Mucosa of descending colon (tissue), 3 donors: ENCODE data around the gene ST3GAL5. TPM values are rescaled to one million over a fixed set of nuclear protein-coding genes. Genes with fewer than 3 reads are reported as not detected.
"Not testable (repeated sequence)": the region's sequence is repeated elsewhere in the genome, so short reads cannot be mapped to it uniquely, and the experiment has no call there.

ENCODE experiments used
- ATAC-seq: fragments of 200-7000 bp; cut with Tn5 transposase; one replicate; pipeline ENCODE4 v1.9.1; 2020; ENCODE audit warnings: mild to moderate bottlenecking, moderate library complexity
- DNase-seq, 3 donors: peaks; one replicate each; pipeline ENCODE4 v3.0.0-alpha.2; 2020
- H3K36me3 ChIP-seq: fragments of 200-600 bp; one replicate; pipeline ENCODE4 v1.8.0; 2021; ENCODE audit warnings: low read depth, mild to moderate bottlenecking
- H3K4me1 ChIP-seq: fragments of 200-600 bp; one replicate; pipeline ENCODE4 v1.8.0; 2021; ENCODE audit warnings: low read depth, mild to moderate bottlenecking
- H3K4me3 ChIP-seq: fragments of 200-600 bp; one replicate; pipeline ENCODE4 v1.8.0; 2021; ENCODE audit warnings: mild to moderate bottlenecking
- H3K9me3 ChIP-seq: fragments of 200-600 bp; one replicate; pipeline ENCODE4 v1.8.0; 2021; ENCODE audit warnings: mild to moderate bottlenecking
- intact Hi-C, 2 donors: fragments of 100-400 bp; cut with DNase I in 1 of 2; cut with micrococcal nuclease in 1 of 2; formaldehyde crosslinking; loops; one replicate each; pipeline versions ENCODE4 v1.11.0 to v1.11.1; 2022; cut with DNase I, micrococcal nuclease
- total RNA-seq, 3 donors: library from RNA; stranded (reverse); fragmentation: NEBNext Ultra II Directional in 2 of 3; extraction: Animal tissue kit (Norgen Biotek cat#: 25700) in 2 of 3; gene quantifications; one replicate each; pipeline versions ENCODE4 v1.2.1 to v1.2.4, GENCODE V29; 2021 to 2023
- TF ChIP-seq, protein P1 (sequence below): fragments of 200-600 bp; IDR thresholded peaks from one replicate; pipeline ENCODE4 v1.8.0; 2022; ENCODE audit warnings: antibody characterized with exemption, mild to moderate bottlenecking
- donor health status: DM: no; HTN: no; CAD: no; lungs with moderate emphysema.
- donor health status: DM: no; HTN: no; CAD: no.
- donor health status: DM: no; HTN: yes; CAD: no.

The ST3GAL5 gene
- total RNA-seq, 3 donors from 2014 or later, result 5.0 to 19.0 (median 5.4) TPM

DNA sequence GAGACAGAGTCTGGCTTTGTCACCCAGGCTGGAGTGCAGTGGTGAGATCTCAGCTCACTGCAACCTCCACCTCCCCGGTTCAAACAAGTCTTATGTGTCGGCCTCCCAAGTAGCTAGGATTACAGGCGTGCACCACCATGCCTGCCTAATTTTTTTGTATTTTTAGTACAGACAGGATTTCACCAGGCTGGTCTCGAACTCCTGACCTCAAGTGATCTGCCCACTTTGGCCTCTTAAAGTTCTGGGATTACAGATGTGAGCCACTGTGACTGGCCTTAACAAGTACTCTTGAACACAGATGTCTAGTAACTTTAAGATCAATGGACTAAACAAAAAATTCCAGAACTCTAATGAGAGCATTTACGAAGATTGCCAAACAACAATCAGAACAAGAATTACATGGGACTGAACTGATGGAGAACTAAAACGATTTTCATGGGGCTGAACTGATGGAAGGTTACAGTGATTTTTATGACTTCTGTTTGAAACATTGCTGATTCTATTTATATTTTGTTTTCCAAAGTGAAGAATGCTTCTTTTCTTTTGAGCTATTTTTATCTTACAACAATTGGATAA is 46.5 kb upstream of the ST3GAL5 start:
- intact Hi-C loops, result no loop called here
- no peaks in the 10 kb centered on the region for H3K9me3 ChIP-seq
- TF ChIP-seq, protein P1, sequence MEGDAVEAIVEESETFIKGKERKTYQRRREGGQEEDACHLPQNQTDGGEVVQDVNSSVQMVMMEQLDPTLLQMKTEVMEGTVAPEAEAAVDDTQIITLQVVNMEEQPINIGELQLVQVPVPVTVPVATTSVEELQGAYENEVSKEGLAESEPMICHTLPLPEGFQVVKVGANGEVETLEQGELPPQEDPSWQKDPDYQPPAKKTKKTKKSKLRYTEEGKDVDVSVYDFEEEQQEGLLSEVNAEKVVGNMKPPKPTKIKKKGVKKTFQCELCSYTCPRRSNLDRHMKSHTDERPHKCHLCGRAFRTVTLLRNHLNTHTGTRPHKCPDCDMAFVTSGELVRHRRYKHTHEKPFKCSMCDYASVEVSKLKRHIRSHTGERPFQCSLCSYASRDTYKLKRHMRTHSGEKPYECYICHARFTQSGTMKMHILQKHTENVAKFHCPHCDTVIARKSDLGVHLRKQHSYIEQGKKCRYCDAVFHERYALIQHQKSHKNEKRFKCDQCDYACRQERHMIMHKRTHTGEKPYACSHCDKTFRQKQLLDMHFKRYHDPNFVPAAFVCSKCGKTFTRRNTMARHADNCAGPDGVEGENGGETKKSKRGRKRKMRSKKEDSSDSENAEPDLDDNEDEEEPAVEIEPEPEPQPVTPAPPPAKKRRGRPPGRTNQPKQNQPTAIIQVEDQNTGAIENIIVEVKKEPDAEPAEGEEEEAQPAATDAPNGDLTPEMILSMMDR, result no peak
- no peak overlapping the region for H3K4me3 ChIP-seq
- no peaks in the 10 kb centered on the region for H3K4me1 ChIP-seq
- H3K36me3 ChIP-seq, result no peaks in the 10 kb centered on the region
- no peak for DNase-seq
- no peak for ATAC-seq

DNA sequence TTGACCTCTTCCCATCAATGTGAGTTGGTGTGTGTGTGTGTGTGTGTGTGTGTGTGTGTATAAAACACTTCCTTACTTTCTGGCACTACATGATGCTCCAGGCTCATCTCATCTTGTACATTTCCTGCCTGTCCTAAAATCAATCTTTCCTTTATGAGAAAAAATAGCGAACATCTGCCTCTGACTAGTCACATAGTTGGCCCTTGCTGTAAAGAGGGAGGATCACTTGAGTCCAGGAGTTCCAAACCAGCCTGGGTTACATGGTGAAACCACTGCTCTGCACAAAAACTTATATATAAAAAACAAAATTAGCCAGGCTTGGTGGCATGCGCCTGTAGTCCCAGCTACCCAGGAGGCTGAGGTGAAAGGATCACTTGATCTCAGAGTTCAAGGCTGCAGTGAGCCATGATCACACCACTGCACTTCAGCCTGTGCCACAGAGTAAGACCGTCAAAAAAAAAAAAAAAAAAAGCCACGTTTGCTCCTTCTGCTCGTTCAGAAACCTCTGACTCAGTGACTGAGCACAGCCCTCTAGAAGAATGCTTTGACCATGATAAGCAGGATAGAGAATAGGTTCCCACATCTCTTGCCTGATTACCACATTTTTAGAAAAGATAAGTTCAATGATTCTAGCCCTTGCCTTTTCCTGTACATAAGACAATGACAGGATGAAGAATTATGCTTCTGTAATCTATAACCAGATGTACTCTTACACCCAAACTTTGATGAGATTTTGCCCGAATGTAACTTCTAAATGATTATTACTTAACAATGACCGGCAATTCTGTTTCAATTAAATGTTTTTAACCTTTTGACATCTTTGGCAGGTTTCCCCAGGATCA is 45.2 kb upstream of the ST3GAL5 start:
- Histone ChIP-seq H3K36me3 (no peaks in the 10 kb centered on the region), H3K9me3 (no peaks in the 10 kb centered on the region), H3K4me1 (no peaks in the 10 kb centered on the region), H3K4me3 (no peak overlapping the region)
- no peak for DNase-seq
- intact Hi-C loops, result no loop called here
- ATAC-seq, result no peak
- TF ChIP-seq, protein P1, result no peak

DNA sequence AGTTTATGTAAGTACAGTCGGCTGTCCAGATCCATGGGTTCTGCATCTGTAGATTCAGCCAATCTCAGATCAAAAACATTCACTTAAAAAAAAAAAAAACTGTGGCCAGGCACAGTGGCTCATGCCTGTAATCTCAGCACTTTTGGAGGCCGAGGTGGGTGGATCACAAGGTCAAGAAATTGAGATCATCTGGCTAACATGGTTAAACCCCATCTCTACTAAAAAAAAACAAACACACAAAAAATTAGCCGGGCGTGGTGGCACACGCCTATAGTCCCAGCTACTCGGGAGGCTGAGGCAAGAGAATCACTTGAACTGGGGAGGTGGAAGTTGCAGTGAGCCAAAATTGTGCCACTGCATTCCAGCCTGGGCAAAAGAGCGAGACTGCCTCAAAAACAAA is 42.4 kb upstream of the ST3GAL5 start:
- H3K4me3 ChIP-seq, ATAC-seq, H3K4me1 ChIP-seq, intact Hi-C loops, DNase-seq, H3K36me3 ChIP-seq, H3K9me3 ChIP-seq: not testable (repeated sequence)

DNA sequence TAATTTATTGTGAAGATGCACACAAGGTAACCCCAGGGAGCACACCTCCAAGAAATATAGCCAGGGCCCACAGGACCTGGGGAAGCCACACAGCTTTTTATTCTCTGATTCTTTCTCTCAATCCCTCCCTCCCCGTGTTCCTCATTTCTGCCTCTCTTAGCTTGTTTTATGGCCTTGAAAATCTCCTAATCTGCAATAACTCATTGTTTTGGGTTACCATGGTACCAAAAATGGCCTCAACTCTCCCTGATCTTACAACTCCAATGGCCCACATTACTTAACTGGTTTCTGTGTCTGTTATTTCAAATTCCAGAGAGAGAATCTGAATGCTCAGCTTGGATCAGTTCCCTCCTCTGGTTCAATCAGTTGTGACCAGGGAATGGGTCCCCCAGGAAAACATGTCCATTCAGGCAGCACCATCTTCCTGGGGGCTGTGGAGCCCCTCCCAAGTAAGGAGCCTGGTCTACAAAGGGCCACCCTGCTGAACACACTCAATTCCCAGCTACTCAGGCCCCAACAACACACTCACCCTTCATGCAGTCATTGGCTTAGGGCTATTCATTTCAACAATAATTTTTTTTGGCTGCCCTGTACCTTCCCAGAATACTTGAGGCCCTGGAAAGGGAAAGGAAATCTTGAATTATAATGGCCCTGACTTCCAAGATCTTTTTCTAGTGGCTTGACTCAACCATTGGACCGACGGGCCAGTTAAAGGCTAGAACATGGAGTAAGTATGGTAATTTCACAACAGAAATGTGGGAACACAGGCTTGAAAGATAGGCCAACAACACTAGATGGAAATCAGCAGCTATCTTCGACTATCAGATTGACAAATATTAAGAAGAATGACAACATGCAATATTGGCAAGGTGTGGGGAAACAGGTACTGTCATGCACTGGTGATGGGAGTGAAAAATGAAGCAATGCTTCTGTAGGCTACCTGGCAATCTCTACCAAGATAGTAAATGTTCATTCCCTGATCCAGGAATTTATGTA is 41.6 kb upstream of the ST3GAL5 start:
- H3K4me1 ChIP-seq, result no peaks in the 10 kb centered on the region
- intact Hi-C loops, result no loop called here
- H3K9me3 ChIP-seq, result no peaks in the 10 kb centered on the region
- H3K4me3 ChIP-seq, result no peak overlapping the region
- DNase-seq (no peak), ATAC-seq (no peak)
- TF ChIP-seq, protein P1, result no peak
- H3K36me3 ChIP-seq, result no peaks in the 10 kb centered on the region

DNA sequence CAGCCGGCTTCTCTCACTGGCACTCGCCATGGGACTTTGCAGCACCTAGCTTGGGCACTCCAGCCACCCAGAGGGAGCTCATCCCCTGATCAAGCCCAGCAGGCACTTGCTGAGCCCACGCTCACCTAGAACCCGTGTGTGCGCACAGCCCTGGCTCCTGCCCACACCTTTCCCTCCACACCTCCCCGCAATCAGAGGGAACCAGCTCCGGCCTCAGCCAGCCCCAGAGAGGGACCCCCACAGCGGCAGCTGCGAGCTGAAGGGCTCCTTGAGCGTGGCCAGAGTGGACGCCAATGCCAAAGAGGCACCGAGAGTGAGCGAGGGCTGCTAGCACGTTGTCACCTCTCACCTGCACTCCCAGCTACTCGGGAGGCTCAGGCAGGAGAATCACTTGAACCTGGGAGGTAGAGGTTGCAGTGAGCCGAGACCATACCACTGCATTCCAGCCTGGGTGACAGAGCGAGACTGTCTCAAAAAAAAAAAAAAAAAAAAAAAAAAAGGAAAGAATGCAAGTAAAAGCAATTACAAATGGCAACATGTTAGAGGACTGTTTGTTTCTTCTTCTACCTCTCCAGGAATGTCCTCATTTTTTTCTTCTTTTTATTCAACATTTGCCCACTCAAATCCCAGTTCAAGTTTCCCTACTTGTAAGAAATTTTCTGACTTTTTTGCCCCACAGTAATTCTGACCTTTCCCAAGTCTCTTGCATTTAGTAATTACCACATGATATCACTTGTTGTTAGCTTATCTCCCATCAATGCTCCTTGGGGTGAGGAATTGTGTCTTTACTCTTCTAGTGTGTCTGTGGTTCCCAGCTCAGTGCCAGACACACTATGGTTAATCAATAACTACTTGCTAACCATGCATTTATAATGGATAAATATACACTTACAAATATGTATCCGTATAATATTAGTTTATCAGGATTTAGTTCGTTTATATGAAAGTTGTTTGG is 40.6 kb upstream of the ST3GAL5 start:
- H3K4me3 ChIP-seq, result no peak overlapping the region
- H3K9me3 ChIP-seq, result no peaks in the 10 kb centered on the region
- H3K4me1 ChIP-seq, result no peaks in the 10 kb centered on the region
- ATAC-seq, result no peak
- TF ChIP-seq, protein P1, result no peak
- H3K36me3 ChIP-seq, result no peaks in the 10 kb centered on the region
- intact Hi-C loops, result no loop called here
- no peak for DNase-seq
